DOHH2 (cell line): ENCODE data around the gene P4HB.
A peak's percentile ranks its signal among the peaks of the same experiment; 100 is the strongest.

Source experiments
- CTCF ChIP-seq: fragments of 200-600 bp; sonication (generic); IDR thresholded peaks from one replicate; pipeline ENCODE4 v1.5.1; 2014; ENCODE audit warnings: antibody characterized with exemption, mild to moderate bottlenecking, low read depth, low read length; ENCODE audit not compliant: poor library complexity, severe bottlenecking
- EZH2phosphoT487 ChIP-seq: fragments of 200-600 bp; sonication (generic); IDR thresholded peaks from 2 replicates; pipeline ENCODE4 v1.6.1; 2017; ENCODE audit warnings: borderline replicate concordance, mild to moderate bottlenecking, antibody characterized with exemption, low read length, moderate library complexity, mixed read lengths

DNA sequence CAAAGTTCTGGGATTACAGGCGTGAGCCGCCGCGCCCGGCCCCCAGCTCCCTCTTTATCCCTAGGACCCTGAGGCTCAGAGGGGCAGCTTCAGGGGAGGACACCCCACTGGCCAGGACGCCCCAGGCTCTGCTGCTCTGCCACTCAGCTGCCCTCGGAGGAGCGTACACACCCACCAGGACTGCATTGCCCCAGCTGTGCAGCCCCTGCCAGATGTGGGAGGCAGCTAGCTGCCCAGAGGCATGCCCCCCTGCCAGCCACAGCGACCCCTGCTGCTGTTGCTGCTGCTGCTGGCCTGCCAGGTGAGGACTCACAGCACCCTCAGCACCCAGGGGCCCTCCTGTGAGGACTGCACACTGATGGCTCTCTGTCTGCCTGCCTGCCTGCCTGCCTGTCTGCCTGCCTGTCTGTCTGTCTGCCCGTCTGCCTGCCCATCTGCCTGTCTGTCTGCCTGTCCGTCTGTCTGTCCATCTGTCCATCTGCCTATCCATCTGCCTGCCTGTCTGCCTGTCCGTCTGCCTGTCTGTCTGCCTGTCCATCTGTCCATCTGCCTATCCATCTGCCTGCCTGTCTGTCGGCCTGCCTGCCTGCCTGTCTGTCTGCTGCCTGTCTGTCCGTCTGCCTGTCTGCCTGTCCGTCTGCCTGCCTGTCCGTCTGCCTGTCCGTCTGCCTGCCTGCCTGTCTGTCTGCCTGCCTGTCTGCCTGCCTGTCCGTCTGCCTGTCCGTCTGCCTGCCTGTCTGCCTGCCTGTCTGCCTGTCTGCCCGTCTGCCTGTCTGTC is 51.4 kb downstream of the P4HB start:
- TF ChIP-seq CTCF (peak; percentile 58), EZH2phosphoT487 (no peak)
